Testis (tissue), 3 donors: ENCODE data around the gene TMEM9. TPM values are rescaled to one million over a fixed set of nuclear protein-coding genes. Genes with fewer than 3 reads are reported as not detected.
A peak's percentile ranks its signal among the peaks of the same experiment; 100 is the strongest.

Source experiments
- DNase-seq: peaks from one replicate; pipeline ENCODE4 v3.0.0-alpha.2; 2019
- H3K27ac ChIP-seq, 2 donors: fragments of 200-600 bp; sonication (generic); one replicate each; pipeline ENCODE4 v1.5.1; 2019
- H3K27me3 ChIP-seq: fragments of 200-600 bp; sonication (generic); one replicate; pipeline ENCODE4 v1.5.1; 2019
- H3K36me3 ChIP-seq: fragments of 200-600 bp; sonication (generic); one replicate; pipeline ENCODE4 v1.5.1; 2017; ENCODE audit warnings: low read depth; ENCODE audit errors: missing control alignments
- H3K4me1 ChIP-seq: fragments of 200-600 bp; sonication (generic); one replicate; pipeline ENCODE4 v1.5.1; 2019
- H3K4me3 ChIP-seq, 2 donors: fragments of 200-600 bp; sonication (generic); one replicate each; pipeline ENCODE4 v1.5.1; 2017 to 2019
- H3K9me3 ChIP-seq: fragments of 200-600 bp; sonication (generic); one replicate; pipeline ENCODE4 v1.5.1; 2017
- POLR2A ChIP-seq: fragments of 450-650 bp; IDR thresholded peaks from one replicate; pipeline ENCODE4 v1.6.1; 2017; ENCODE audit warnings: antibody characterized with exemption, mild to moderate bottlenecking, moderate library complexity
- WGBS, 2 donors: methylation state at CpG; one replicate each; pipeline ENCODE4 v1.1.5; 2018; 5-methylcytosine and 5-hydroxymethylcytosine counted together
- intact Hi-C: fragments of 100-400 bp; cut with DNase I; formaldehyde crosslinking; loops from one replicate; pipeline ENCODE4 v1.15.1; 2023; ENCODE audit warnings: low total_unique reads
- polyA plus RNA-seq: library from polyadenylated mRNA; stranded (reverse); fragments of 350-450 nt; fragmentation: Illumina TruSeq; extraction: RNeasy Lipid Tissue Mini Kit (QIAGEN cat#74804); gene quantifications from one replicate; pipeline ENCODE4 v1.2.3, GENCODE V29; 2014; ENCODE audit warnings: low read depth, low replicate concordance; ENCODE audit not compliant: insufficient read depth
- total RNA-seq, 2 donors: library from RNA; depleted of rRNA; stranded (reverse); fragments of >200 nt; gene quantifications; one replicate each; pipeline ENCODE4 v1.2.3, GENCODE V29; 2016
- TF ChIP-seq, protein P1 (sequence below), 3 experiments: fragments of 450-650 bp in 2 of 3; fragments of 200-600 bp in 1 of 3; sonication (generic) in 1 of 3; IDR thresholded peaks; one replicate each; pipeline ENCODE4 v1.5.1; 2016 to 2019; ENCODE audit warnings: antibody characterized with exemption in 3 of 3, mild to moderate bottlenecking in 2 of 3, moderate library complexity in 1 of 3

The TMEM9 gene
- total and polyA plus RNA-seq, 3 donors from 2014 or later: 101 to 134 (median 124) TPM

DNA sequence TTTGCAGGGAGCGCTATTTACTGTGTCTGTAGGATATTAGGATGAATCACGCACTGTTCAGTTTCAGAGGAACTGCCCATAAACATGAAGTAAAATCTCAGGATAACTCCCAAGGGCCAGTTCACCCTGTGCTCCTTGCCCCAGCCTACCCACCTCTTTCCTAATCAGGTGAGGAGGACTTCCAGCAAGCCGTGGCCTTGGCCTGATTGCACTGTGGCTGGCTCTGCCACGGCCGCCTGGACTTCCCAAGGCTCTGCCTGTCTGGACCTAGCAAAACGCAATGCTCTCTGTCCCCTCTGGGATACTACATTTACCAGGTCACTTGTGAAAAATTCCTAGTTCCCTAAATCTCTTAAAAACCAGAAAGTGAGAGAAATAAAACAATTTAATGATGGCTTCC, 19.9 kb downstream of the TMEM9 start:
- peaks cover 23% of the 10 kb centered on the region for H3K4me1 ChIP-seq
- intact Hi-C loops: no loop called here
- H3K27me3 ChIP-seq: no peaks in the 10 kb centered on the region
- WGBS, 2 donors: 44 to 73% methylated on average over 6 of the region's 6 CpGs
- H3K9me3 ChIP-seq: no peaks in the 10 kb centered on the region
- no peak overlapping the region for H3K27ac ChIP-seq
- H3K4me3 ChIP-seq: no peak overlapping the region
- DNase-seq: peak; percentile 37
- H3K36me3 ChIP-seq: no peaks in the 10 kb centered on the region
- TF ChIP-seq, protein P1, sequence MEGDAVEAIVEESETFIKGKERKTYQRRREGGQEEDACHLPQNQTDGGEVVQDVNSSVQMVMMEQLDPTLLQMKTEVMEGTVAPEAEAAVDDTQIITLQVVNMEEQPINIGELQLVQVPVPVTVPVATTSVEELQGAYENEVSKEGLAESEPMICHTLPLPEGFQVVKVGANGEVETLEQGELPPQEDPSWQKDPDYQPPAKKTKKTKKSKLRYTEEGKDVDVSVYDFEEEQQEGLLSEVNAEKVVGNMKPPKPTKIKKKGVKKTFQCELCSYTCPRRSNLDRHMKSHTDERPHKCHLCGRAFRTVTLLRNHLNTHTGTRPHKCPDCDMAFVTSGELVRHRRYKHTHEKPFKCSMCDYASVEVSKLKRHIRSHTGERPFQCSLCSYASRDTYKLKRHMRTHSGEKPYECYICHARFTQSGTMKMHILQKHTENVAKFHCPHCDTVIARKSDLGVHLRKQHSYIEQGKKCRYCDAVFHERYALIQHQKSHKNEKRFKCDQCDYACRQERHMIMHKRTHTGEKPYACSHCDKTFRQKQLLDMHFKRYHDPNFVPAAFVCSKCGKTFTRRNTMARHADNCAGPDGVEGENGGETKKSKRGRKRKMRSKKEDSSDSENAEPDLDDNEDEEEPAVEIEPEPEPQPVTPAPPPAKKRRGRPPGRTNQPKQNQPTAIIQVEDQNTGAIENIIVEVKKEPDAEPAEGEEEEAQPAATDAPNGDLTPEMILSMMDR (IDR thresholded peaks at IDR 0.05): no peak

DNA sequence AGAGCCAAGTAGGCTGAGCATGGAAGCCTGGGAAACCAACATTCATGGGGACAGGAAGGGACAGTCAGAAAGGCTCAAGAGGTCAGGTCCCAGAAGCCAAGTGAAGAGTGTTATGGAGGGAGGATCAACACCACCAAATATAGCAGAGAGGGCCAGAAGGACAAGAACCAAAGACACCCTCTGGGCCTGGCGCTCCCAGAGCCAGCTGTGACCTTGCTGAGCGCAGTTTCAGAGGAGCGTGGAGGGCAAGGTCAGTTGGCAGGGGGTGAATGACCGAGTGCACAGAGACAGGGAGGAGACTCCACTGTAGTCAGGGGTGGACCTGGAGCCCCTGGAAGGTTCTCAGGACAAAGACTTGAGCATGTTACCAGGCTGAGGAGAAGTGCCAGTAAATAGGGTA, 22.9 kb downstream of the TMEM9 start:
- H3K9me3 ChIP-seq: no peaks in the 10 kb centered on the region
- H3K4me3 ChIP-seq: no peak overlapping the region
- intact Hi-C loops: no loop called here
- H3K36me3 ChIP-seq: no peaks in the 10 kb centered on the region
- no peak for DNase-seq
- 48 to 50% methylated on average over 4 of the region's 4 CpGs for WGBS, 2 donors
- no peaks in the 10 kb centered on the region for H3K27me3 ChIP-seq
- no peak overlapping the region for H3K27ac ChIP-seq
- H3K4me1 ChIP-seq: peaks cover 14% of the 10 kb centered on the region
- TF ChIP-seq, protein P1 (IDR thresholded peaks at IDR 0.05): no peak
- no peak for TF ChIP-seq POLR2A

DNA sequence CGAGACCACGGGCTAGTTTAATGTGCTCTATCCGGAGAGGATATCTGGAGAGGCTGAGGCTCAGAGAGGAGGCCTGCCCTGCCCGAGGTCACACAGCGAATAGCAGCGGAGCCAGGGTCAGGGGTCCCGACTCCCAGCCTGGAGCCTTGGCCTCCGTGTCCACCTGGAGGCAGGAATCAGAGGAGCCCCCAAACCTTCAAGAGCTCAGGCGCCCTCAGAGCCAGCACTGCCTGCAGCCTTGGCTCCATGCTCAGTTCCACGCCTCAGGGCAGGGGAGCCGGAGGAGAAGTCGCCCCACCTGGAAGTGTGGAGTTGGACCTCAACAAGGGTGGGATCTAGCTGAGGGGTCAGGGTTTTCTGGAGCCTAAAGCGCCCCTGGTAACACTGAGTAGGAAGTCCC, 25.3 kb downstream of the TMEM9 start:
- no peak for DNase-seq
- Histone ChIP-seq H3K27ac (no peak overlapping the region), H3K36me3 (no peaks in the 10 kb centered on the region), H3K27me3 (no peaks in the 10 kb centered on the region), H3K4me1 (peaks cover 5% of the 10 kb centered on the region), H3K4me3 (no peak overlapping the region), H3K9me3 (no peaks in the 10 kb centered on the region)
- TF ChIP-seq, protein P1 (IDR thresholded peaks at IDR 0.05): no peak
- no peak for TF ChIP-seq POLR2A
- intact Hi-C loops: no loop called here
- WGBS, 2 donors: 82 to 94% methylated on average over 9 to 13 of the region's 13 CpGs

DNA sequence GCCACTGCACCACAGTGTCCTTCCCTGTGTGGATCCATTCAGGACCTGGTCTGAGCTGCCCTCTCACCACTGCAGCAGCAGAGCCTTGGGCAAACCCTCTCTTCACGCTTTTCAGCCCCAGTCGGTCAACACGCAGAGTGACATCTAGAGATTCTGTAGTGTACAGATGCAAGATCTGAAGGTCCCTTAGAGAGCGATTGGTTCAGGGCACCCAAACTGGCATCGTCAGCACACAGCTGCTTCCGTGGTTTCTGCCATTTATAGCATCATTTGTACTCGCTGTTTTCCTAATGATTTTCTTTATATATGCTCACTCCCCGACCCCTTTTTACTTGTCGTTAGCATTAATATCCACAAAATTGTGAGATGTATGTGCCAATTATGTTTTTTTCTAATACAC, 25.8 kb downstream of the TMEM9 start:
- H3K36me3 ChIP-seq: no peaks in the 10 kb centered on the region
- no peak for TF ChIP-seq POLR2A
- no peak for DNase-seq
- WGBS, 2 donors: 92 to 93% methylated on average over 9 of the region's 9 CpGs
- no peaks in the 10 kb centered on the region for H3K27me3 ChIP-seq
- peaks cover 5% of the 10 kb centered on the region for H3K4me1 ChIP-seq
- no peak overlapping the region for H3K4me3 ChIP-seq
- intact Hi-C loops: no loop called here
- H3K9me3 ChIP-seq: no peaks in the 10 kb centered on the region
- no peak overlapping the region for H3K27ac ChIP-seq

DNA sequence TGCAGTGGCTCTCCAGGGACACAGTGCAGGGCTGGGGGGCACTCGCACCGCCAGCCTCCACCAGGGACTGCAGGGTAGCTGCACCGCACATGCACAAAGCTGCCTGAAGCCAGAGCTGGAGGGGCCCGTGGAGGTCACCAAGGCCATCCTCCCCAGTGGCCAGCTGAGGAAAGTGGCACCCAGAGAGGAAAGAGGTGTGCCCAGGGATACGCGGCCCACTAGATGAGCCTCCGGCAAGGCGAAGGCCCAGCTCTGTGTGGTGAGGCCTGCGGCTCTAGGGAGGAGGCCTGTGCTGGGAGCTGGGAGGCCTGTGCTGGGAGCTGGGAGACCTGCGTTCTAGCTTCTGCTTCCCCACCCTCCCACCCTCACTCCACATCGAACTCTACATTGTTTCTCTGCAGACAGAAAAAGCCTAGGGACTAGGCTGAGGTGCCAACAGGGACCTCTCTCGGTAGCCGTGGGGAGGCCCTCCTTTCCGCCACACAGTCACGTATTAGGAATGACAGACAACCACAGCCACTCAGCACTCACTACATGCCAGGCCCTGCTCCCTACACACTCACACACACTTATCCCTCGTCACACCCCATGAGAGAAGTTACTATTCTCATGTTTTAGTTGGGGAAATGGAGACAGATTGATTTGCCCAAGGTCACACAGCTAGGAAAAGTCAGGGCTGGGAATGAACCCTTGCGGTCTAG, 26.4 kb downstream of the TMEM9 start:
- WGBS, 2 donors: 85 to 93% methylated on average over 10 to 17 of the region's 17 CpGs
- no peak overlapping the region for H3K4me3 ChIP-seq
- H3K4me1 ChIP-seq: peaks cover 5% of the 10 kb centered on the region
- no peaks in the 10 kb centered on the region for H3K9me3 ChIP-seq
- DNase-seq: no peak
- H3K27ac ChIP-seq: no peak overlapping the region
- intact Hi-C loops: no loop called here
- no peaks in the 10 kb centered on the region for H3K27me3 ChIP-seq
- no peak for TF ChIP-seq POLR2A
- TF ChIP-seq, protein P1 (IDR thresholded peaks at IDR 0.05): no peak
- H3K36me3 ChIP-seq: no peaks in the 10 kb centered on the region
